Stimulated activated naive B cell treated with anti-CD40 and anti-IgM and Interleukin-4, amounts not matched to agents 10 μg/mL and 1 μg/mL and 100 μg/mL, for 72 hours (primary cell): Measurements from ENCODE around the gene PHACTR1.

ENCODE experiments used
- ATAC-seq, 2 donors: fragments of 150-1000 bp; cut with Tn5 transposase; replicated peaks; 2 replicates each; pipeline ENCODE4 v1.10.0; 2021; ENCODE audit warnings: moderate library complexity in 1 of 2
- DNase-seq: peaks from one replicate; pipeline ENCODE4 v3.0.0; 2021
- H3K27ac Mint-ChIP-seq: one replicate; pipeline ENCODE4 v1.8.0; 2022; ENCODE audit warnings: mild to moderate bottlenecking, mixed read lengths
- H3K27me3 Mint-ChIP-seq, 2 donors: one replicate each; pipeline ENCODE4 v1.8.0; 2022; ENCODE audit warnings: mixed read lengths in 2 of 2
- H3K36me3 Mint-ChIP-seq, 2 donors: one replicate each; pipeline ENCODE4 v1.8.0; 2022; ENCODE audit warnings: mixed read lengths in 2 of 2, mild to moderate bottlenecking in 1 of 2
- H3K4me1 Mint-ChIP-seq, 2 donors: one replicate each; pipeline ENCODE4 v1.8.0; 2022; ENCODE audit warnings: mixed read lengths in 2 of 2, mild to moderate bottlenecking in 1 of 2
- H3K4me3 Mint-ChIP-seq, 2 donors: one replicate each; pipeline ENCODE4 v1.8.0; 2022; ENCODE audit warnings: mild to moderate bottlenecking in 2 of 2, mixed read lengths in 2 of 2, moderate library complexity in 1 of 2
- H3K9me3 Mint-ChIP-seq, 2 donors: one replicate each; pipeline ENCODE4 v1.8.0; 2022; ENCODE audit warnings: mixed read lengths in 2 of 2, mild to moderate bottlenecking in 1 of 2

Gene PHACTR1

GRCh38 chr6:12866422-12867029 is 150.0 kb downstream of the PHACTR1 start:
- no peaks in the 10 kb centered on the region for H3K4me1 Mint-ChIP-seq
- no peak overlapping the region for H3K4me3 Mint-ChIP-seq
- no peak for ATAC-seq
- H3K36me3 Mint-ChIP-seq, result no peaks in the 10 kb centered on the region
- DNase-seq, result no peak
- no peaks in the 10 kb centered on the region for H3K27me3 Mint-ChIP-seq
- no peak overlapping the region for H3K27ac Mint-ChIP-seq
- H3K9me3 Mint-ChIP-seq, result no peaks in the 10 kb centered on the region

GRCh38 chr6:12869816-12870432 is 153.4 kb downstream of the PHACTR1 start:
- Mint-ChIP-seq H3K9me3 (no peaks in the 10 kb centered on the region), H3K4me1 (no peaks in the 10 kb centered on the region), H3K36me3 (no peaks in the 10 kb centered on the region), H3K4me3 (no peak overlapping the region), H3K27ac (no peak overlapping the region), H3K27me3 (peaks cover 5 to 6% of the 10 kb centered on the region in 2 donors)
- no peak for DNase-seq
- ATAC-seq, result no peak

GRCh38 chr6:12873691-12874090 is 157.1 kb downstream of the PHACTR1 start:
- Mint-ChIP-seq H3K4me1 (no peaks in the 10 kb centered on the region), H3K9me3 (no peaks in the 10 kb centered on the region), H3K36me3 (no peaks in the 10 kb centered on the region), H3K27me3 (peaks cover 5 to 6% of the 10 kb centered on the region in 2 donors), H3K4me3 (no peak overlapping the region), H3K27ac (no peak overlapping the region)
- ATAC-seq (no peak), DNase-seq (no peak)

GRCh38 chr6:12875051-12875450 is 158.5 kb downstream of the PHACTR1 start:
- no peaks in the 10 kb centered on the region for H3K36me3 Mint-ChIP-seq
- no peak for DNase-seq

GRCh38 chr6:12878741-12879140 is 162.2 kb downstream of the PHACTR1 start:
- DNase-seq (no peak), ATAC-seq (no peak)
- no peak overlapping the region for H3K4me3 Mint-ChIP-seq

More at GRCh38 chr6:12875051-12875450, 158.5 kb downstream of the PHACTR1 start:
- Mint-ChIP-seq H3K4me3 (no peak overlapping the region), H3K27ac (no peak overlapping the region), H3K4me1 (no peaks in the 10 kb centered on the region), H3K9me3 (no peaks in the 10 kb centered on the region), H3K27me3 (peaks cover 5 to 6% of the 10 kb centered on the region in 2 donors)
- ATAC-seq, result no peak

GRCh38 chr6:12882761-12883290 is 166.3 kb downstream of the PHACTR1 start:
- H3K4me3 Mint-ChIP-seq, result no peak overlapping the region
- H3K27me3 Mint-ChIP-seq, result peaks cover 16 to 17% of the 10 kb centered on the region in 2 donors
- H3K36me3 Mint-ChIP-seq, result no peaks in the 10 kb centered on the region
- H3K27ac Mint-ChIP-seq, result no peak overlapping the region
- DNase-seq (no peak), ATAC-seq (no peak)
- no peaks in the 10 kb centered on the region for H3K9me3 Mint-ChIP-seq
- H3K4me1 Mint-ChIP-seq, result no peaks in the 10 kb centered on the region

More at GRCh38 chr6:12878741-12879140, 162.2 kb downstream of the PHACTR1 start:
- Mint-ChIP-seq H3K4me1 (no peaks in the 10 kb centered on the region), H3K9me3 (no peaks in the 10 kb centered on the region), H3K36me3 (no peaks in the 10 kb centered on the region), H3K27ac (no peak overlapping the region), H3K27me3 (peaks cover 3% of the 10 kb centered on the region in 2 donors)

- Mint-ChIP-seq H3K27ac (no peak overlapping the region), H3K9me3 (no peaks in the 10 kb centered on the region), H3K27me3 (peaks cover 16 to 17% of the 10 kb centered on the region in 2 donors), H3K4me1 (no peaks in the 10 kb centered on the region), H3K36me3 (no peaks in the 10 kb centered on the region), H3K4me3 (no peak overlapping the region)
- DNase-seq, result no peak
- ATAC-seq, result no peak
Measured at GRCh38 chr6:12884983-12885382, 168.4 kb downstream of the PHACTR1 start.

- Mint-ChIP-seq H3K27ac (no peak overlapping the region), H3K27me3 (peaks cover 16 to 17% of the 10 kb centered on the region in 2 donors), H3K4me1 (no peaks in the 10 kb centered on the region), H3K9me3 (peaks cover 7 to 13% of the 10 kb centered on the region in 2 donors), H3K36me3 (peaks cover 0 to 3% of the 10 kb centered on the region in 2 donors), H3K4me3 (no peak overlapping the region)
- no peak for DNase-seq
- ATAC-seq, result no peak
Measured at GRCh38 chr6:12886961-12887775, 170.6 kb downstream of the PHACTR1 start.

- H3K9me3 Mint-ChIP-seq, result peaks cover 7 to 16% of the 10 kb centered on the region in 2 donors
- ATAC-seq, result no peak
- peaks cover 3 to 6% of the 10 kb centered on the region in 2 donors for H3K4me1 Mint-ChIP-seq
- H3K4me3 Mint-ChIP-seq, result no peak overlapping the region
- H3K36me3 Mint-ChIP-seq, result peaks cover 0 to 3% of the 10 kb centered on the region in 2 donors
- DNase-seq, result no peak
- H3K27me3 Mint-ChIP-seq, result peaks cover 11% of the 10 kb centered on the region in 2 donors
- no peak overlapping the region for H3K27ac Mint-ChIP-seq
Measured at GRCh38 chr6:12890171-12890790, 173.7 kb downstream of the PHACTR1 start.

- no peak overlapping the region for H3K27ac Mint-ChIP-seq
- peaks cover 3 to 6% of the 10 kb centered on the region in 2 donors for H3K4me1 Mint-ChIP-seq
- H3K36me3 Mint-ChIP-seq, result peaks cover 0 to 3% of the 10 kb centered on the region in 2 donors
- peaks cover 8 to 10% of the 10 kb centered on the region in 2 donors for H3K27me3 Mint-ChIP-seq
- ATAC-seq, result no peak
- no peak overlapping the region for H3K4me3 Mint-ChIP-seq
- peaks cover 7 to 16% of the 10 kb centered on the region in 2 donors for H3K9me3 Mint-ChIP-seq
- DNase-seq, result no peak
Measured at GRCh38 chr6:12891595-12891994, 175.0 kb downstream of the PHACTR1 start.

- Mint-ChIP-seq H3K4me3 (no peak overlapping the region), H3K4me1 (peaks cover 3 to 6% of the 10 kb centered on the region in 2 donors), H3K27me3 (peaks cover 3 to 5% of the 10 kb centered on the region in 2 donors), H3K36me3 (peaks cover 0 to 3% of the 10 kb centered on the region in 2 donors), H3K9me3 (peaks cover 7 to 16% of the 10 kb centered on the region in 2 donors), H3K27ac (no peak overlapping the region)
- ATAC-seq (no peak), DNase-seq (no peak)
Measured at GRCh38 chr6:12892151-12892550, 175.6 kb downstream of the PHACTR1 start.

GRCh38 chr6:12893036-12893435 is 176.5 kb downstream of the PHACTR1 start:
- no peak overlapping the region for H3K4me3 Mint-ChIP-seq
- ATAC-seq (no peak), DNase-seq (no peak)
- H3K27ac Mint-ChIP-seq, result no peak overlapping the region
- H3K27me3 Mint-ChIP-seq, result peaks cover 1 to 7% of the 10 kb centered on the region in 2 donors
- peaks cover 3 to 6% of the 10 kb centered on the region in 2 donors for H3K4me1 Mint-ChIP-seq
- H3K9me3 Mint-ChIP-seq, result peaks cover 7 to 16% of the 10 kb centered on the region in 2 donors
- peaks cover 0 to 3% of the 10 kb centered on the region in 2 donors for H3K36me3 Mint-ChIP-seq

GRCh38 chr6:12895721-12896120 is 179.2 kb downstream of the PHACTR1 start:
- no peak overlapping the region for H3K4me3 Mint-ChIP-seq
- peaks cover 0 to 3% of the 10 kb centered on the region in 2 donors for H3K36me3 Mint-ChIP-seq
- no peak for ATAC-seq
- DNase-seq, result no peak
- H3K27me3 Mint-ChIP-seq, result peaks cover 13 to 18% of the 10 kb centered on the region in 2 donors
- peaks cover 2 to 11% of the 10 kb centered on the region in 2 donors for H3K9me3 Mint-ChIP-seq
- no peak overlapping the region for H3K27ac Mint-ChIP-seq
- peaks cover 3 to 6% of the 10 kb centered on the region in 2 donors for H3K4me1 Mint-ChIP-seq

- no peak overlapping the region for H3K27ac Mint-ChIP-seq
- peaks cover 18 to 21% of the 10 kb centered on the region in 2 donors for H3K27me3 Mint-ChIP-seq
Measured at GRCh38 chr6:12896208-12896733, 179.7 kb downstream of the PHACTR1 start.

More at GRCh38 chr6:12896208-12896733, 179.7 kb downstream of the PHACTR1 start:
- H3K4me3 Mint-ChIP-seq, result no peak overlapping the region
- no peak for DNase-seq
- peaks cover 2 to 7% of the 10 kb centered on the region in 2 donors for H3K9me3 Mint-ChIP-seq
- H3K4me1 Mint-ChIP-seq, result peaks cover 3 to 6% of the 10 kb centered on the region in 2 donors
- H3K36me3 Mint-ChIP-seq, result peaks cover 0 to 3% of the 10 kb centered on the region in 2 donors
- ATAC-seq, result no peak
